ENCODE measurements around the gene RUNX1.

The RUNX1 gene

GRCh38 chr21:34790341-34790740 lies 258.8 kb downstream of the RUNX1 start:
- TF ChIP-seq CTCF (IDR thresholded peaks at IDR 0.05; ENCODE audit: low read depth, low read length) = no peak
- DNase-seq (ENCODE audit: low read depth in 2 of 2) = no peak

GRCh38 chr21:34788879-34789278 lies 260.2 kb downstream of the RUNX1 start:
- no peak for DNase-seq (ENCODE audit: low read depth in 2 of 2)
- TF ChIP-seq CTCF (IDR thresholded peaks at IDR 0.05; ENCODE audit: low read depth, low read length) = no peak
- no peak overlapping the region for H3K4me3 ChIP-seq (replicated peaks in 1 of 2; ENCODE audit: low read depth in 2 of 2, low read length in 2 of 2)

More at GRCh38 chr21:34790341-34790740, 258.8 kb downstream of the RUNX1 start:
- no peak overlapping the region for H3K4me3 ChIP-seq (replicated peaks in 1 of 2; ENCODE audit: low read depth in 2 of 2, low read length in 2 of 2)

- no peak for DNase-seq (ENCODE audit: low read depth in 2 of 2)
- H3K4me3 ChIP-seq (replicated peaks in 1 of 2; ENCODE audit: low read depth in 2 of 2, low read length in 2 of 2) = no peak overlapping the region
- TF ChIP-seq CTCF (IDR thresholded peaks at IDR 0.05; ENCODE audit: low read depth, low read length) = no peak
These were observed 265.3 kb downstream of the RUNX1 start for GRCh38 chr21:34783815-34784214.

- no peak for TF ChIP-seq CTCF (IDR thresholded peaks at IDR 0.05; ENCODE audit: low read depth, low read length)
- no peak for DNase-seq (ENCODE audit: low read depth in 2 of 2)
- H3K4me3 ChIP-seq (replicated peaks in 1 of 2; ENCODE audit: low read depth in 2 of 2, low read length in 2 of 2) = no peak overlapping the region
These were observed 266.4 kb downstream of the RUNX1 start for GRCh38 chr21:34782506-34783360.

GRCh38 chr21:34781526-34781925 lies 267.6 kb downstream of the RUNX1 start:
- TF ChIP-seq CTCF (IDR thresholded peaks at IDR 0.05; ENCODE audit: low read depth, low read length) = no peak
- H3K4me3 ChIP-seq (replicated peaks in 1 of 2; ENCODE audit: low read depth in 2 of 2, low read length in 2 of 2) = no peak overlapping the region
- DNase-seq (ENCODE audit: low read depth in 2 of 2) = no peak

- H3K4me3 ChIP-seq (replicated peaks in 1 of 2; ENCODE audit: low read depth in 2 of 2, low read length in 2 of 2) = no peak overlapping the region
- DNase-seq (ENCODE audit: low read depth in 2 of 2) = no peak
- TF ChIP-seq CTCF (IDR thresholded peaks at IDR 0.05; ENCODE audit: low read depth, low read length) = no peak
These were observed 269.2 kb downstream of the RUNX1 start for GRCh38 chr21:34779860-34780259.

Data from cardiac fibroblast (primary cell).